Measurements from ENCODE around the gene NOXO1.

Gene NOXO1

GRCh38 chr16:1981398-1981836 lies at the start of gene NOXO1:
Gene NOXO1, minus strand, starts transcription at chr16:1981469. Its CDS starts 290 bp downstream, at chr16:1981179.
- DNase-seq (ENCODE audit: low read depth): no peak
- Histone ChIP-seq H3K9me3 (ENCODE audit: control insufficient read depth, low read length) (no peaks in the 10 kb centered on the region), H3K36me3 (ENCODE audit: control insufficient read depth, insufficient read depth, low read length, severe bottlenecking) (peaks cover 31% of the 10 kb centered on the region), H3K27me3 (replicated peaks; ENCODE audit: control insufficient read depth, insufficient read depth, low read length) (peaks cover 6% of the 10 kb centered on the region), H3K4me1 (ENCODE audit: control insufficient read depth, insufficient read depth, low read length) (peaks cover 15% of the 10 kb centered on the region), H3K4me3 (ENCODE audit: low read length) (no peak within 1 kb of the TSS), H3K9ac (ENCODE audit: low read length) (no peak within 1 kb of the TSS)

- Histone ChIP-seq H3K36me3 (ENCODE audit: control insufficient read depth, insufficient read depth, low read length, severe bottlenecking) (no peaks in the 10 kb centered on the region), H3K4me1 (ENCODE audit: control insufficient read depth, insufficient read depth, low read length) (peaks cover 27% of the 10 kb centered on the region), H3K9me3 (ENCODE audit: control insufficient read depth, low read length) (no peaks in the 10 kb centered on the region), H3K9ac (ENCODE audit: low read length) (no peak overlapping the region), H3K4me3 (ENCODE audit: low read length) (no peak overlapping the region), H3K27me3 (replicated peaks; ENCODE audit: control insufficient read depth, insufficient read depth, low read length) (no peaks in the 10 kb centered on the region)
- no peak for DNase-seq (ENCODE audit: low read depth)
Observed at GRCh38 chr16:2030036-2030435, 48.8 kb upstream of the NOXO1 start.

- Histone ChIP-seq H3K27me3 (replicated peaks; ENCODE audit: control insufficient read depth, insufficient read depth, low read length) (no peaks in the 10 kb centered on the region), H3K4me1 (ENCODE audit: control insufficient read depth, insufficient read depth, low read length) (peaks cover 22% of the 10 kb centered on the region), H3K36me3 (ENCODE audit: control insufficient read depth, insufficient read depth, low read length, severe bottlenecking) (no peaks in the 10 kb centered on the region), H3K9ac (ENCODE audit: low read length) (no peak overlapping the region), H3K9me3 (ENCODE audit: control insufficient read depth, low read length) (no peaks in the 10 kb centered on the region), H3K4me3 (ENCODE audit: low read length) (no peak overlapping the region)
- DNase-seq (ENCODE audit: low read depth): no peak
Observed at GRCh38 chr16:2029350-2029749, 48.1 kb upstream of the NOXO1 start.

- Histone ChIP-seq H3K27me3 (replicated peaks; ENCODE audit: control insufficient read depth, insufficient read depth, low read length) (no peaks in the 10 kb centered on the region), H3K4me3 (ENCODE audit: low read length) (no peak overlapping the region), H3K36me3 (ENCODE audit: control insufficient read depth, insufficient read depth, low read length, severe bottlenecking) (no peaks in the 10 kb centered on the region), H3K4me1 (ENCODE audit: control insufficient read depth, insufficient read depth, low read length) (peaks cover 17% of the 10 kb centered on the region), H3K9ac (ENCODE audit: low read length) (no peak overlapping the region), H3K9me3 (ENCODE audit: control insufficient read depth, low read length) (no peaks in the 10 kb centered on the region)
- no peak for DNase-seq (ENCODE audit: low read depth)
Observed at GRCh38 chr16:2028620-2029220, 47.5 kb upstream of the NOXO1 start.

GRCh38 chr16:2028146-2028545 lies 46.9 kb upstream of the NOXO1 start:
- Histone ChIP-seq H3K4me3 (ENCODE audit: low read length) (peak overlapping the region; percentile 79), H3K9ac (ENCODE audit: low read length) (no peak overlapping the region), H3K27me3 (replicated peaks; ENCODE audit: control insufficient read depth, insufficient read depth, low read length) (no peaks in the 10 kb centered on the region), H3K4me1 (ENCODE audit: control insufficient read depth, insufficient read depth, low read length) (peaks cover 12% of the 10 kb centered on the region), H3K9me3 (ENCODE audit: control insufficient read depth, low read length) (no peaks in the 10 kb centered on the region), H3K36me3 (ENCODE audit: control insufficient read depth, insufficient read depth, low read length, severe bottlenecking) (no peaks in the 10 kb centered on the region)
- DNase-seq (ENCODE audit: low read depth): no peak

GRCh38 chr16:2027024-2028010 lies 46.0 kb upstream of the NOXO1 start:
- Histone ChIP-seq H3K27me3 (replicated peaks; ENCODE audit: control insufficient read depth, insufficient read depth, low read length) (no peaks in the 10 kb centered on the region), H3K4me1 (ENCODE audit: control insufficient read depth, insufficient read depth, low read length) (peaks cover 16% of the 10 kb centered on the region), H3K9ac (ENCODE audit: low read length) (peak overlapping the region; percentile 54), H3K36me3 (ENCODE audit: control insufficient read depth, insufficient read depth, low read length, severe bottlenecking) (no peaks in the 10 kb centered on the region), H3K9me3 (ENCODE audit: control insufficient read depth, low read length) (no peaks in the 10 kb centered on the region), H3K4me3 (ENCODE audit: low read length) (peak overlapping the region; percentile 79)
- DNase-seq (ENCODE audit: low read depth): peak; percentile 55

- H3K36me3 ChIP-seq (ENCODE audit: control insufficient read depth, insufficient read depth, low read length, severe bottlenecking): no peaks in the 10 kb centered on the region
- H3K4me3 ChIP-seq (ENCODE audit: low read length): peak within 1 kb of the TSS; percentile 79
- peak; percentile 77 for DNase-seq (ENCODE audit: low read depth)
- H3K9ac ChIP-seq (ENCODE audit: low read length): peak within 1 kb of the TSS; percentile 62
- no peaks in the 10 kb centered on the region for H3K27me3 ChIP-seq (replicated peaks; ENCODE audit: control insufficient read depth, insufficient read depth, low read length)
- no peaks in the 10 kb centered on the region for H3K9me3 ChIP-seq (ENCODE audit: control insufficient read depth, low read length)
- peaks cover 16% of the 10 kb centered on the region for H3K4me1 ChIP-seq (ENCODE audit: control insufficient read depth, insufficient read depth, low read length)
Observed at GRCh38 chr16:2026461-2027023, 45.3 kb upstream of the NOXO1 start, which contains the start of gene NHERF2. Gene NHERF2, plus strand, starts transcription at chr16:2026902. Its CDS starts 104 bp downstream, at chr16:2027006.

GRCh38 chr16:2025878-2026460 lies 44.7 kb upstream of the NOXO1 start:
- Histone ChIP-seq H3K36me3 (ENCODE audit: control insufficient read depth, insufficient read depth, low read length, severe bottlenecking) (no peaks in the 10 kb centered on the region), H3K9ac (ENCODE audit: low read length) (peak overlapping the region; percentile 62), H3K4me1 (ENCODE audit: control insufficient read depth, insufficient read depth, low read length) (peaks cover 16% of the 10 kb centered on the region), H3K4me3 (ENCODE audit: low read length) (peak overlapping the region; percentile 52), H3K27me3 (replicated peaks; ENCODE audit: control insufficient read depth, insufficient read depth, low read length) (no peaks in the 10 kb centered on the region), H3K9me3 (ENCODE audit: control insufficient read depth, low read length) (no peaks in the 10 kb centered on the region)
- no peak for DNase-seq (ENCODE audit: low read depth)

- Histone ChIP-seq H3K9me3 (ENCODE audit: control insufficient read depth, low read length) (no peaks in the 10 kb centered on the region), H3K36me3 (ENCODE audit: control insufficient read depth, insufficient read depth, low read length, severe bottlenecking) (no peaks in the 10 kb centered on the region), H3K4me3 (ENCODE audit: low read length) (no peak overlapping the region), H3K9ac (ENCODE audit: low read length) (no peak overlapping the region), H3K27me3 (replicated peaks; ENCODE audit: control insufficient read depth, insufficient read depth, low read length) (no peaks in the 10 kb centered on the region), H3K4me1 (ENCODE audit: control insufficient read depth, insufficient read depth, low read length) (peaks cover 16% of the 10 kb centered on the region)
- DNase-seq (ENCODE audit: low read depth): no peak
Observed at GRCh38 chr16:2025251-2025650, 44.0 kb upstream of the NOXO1 start.

- DNase-seq (ENCODE audit: low read depth): no peak
- H3K9ac ChIP-seq (ENCODE audit: low read length): peak overlapping the region; percentile 63
- H3K4me1 ChIP-seq (ENCODE audit: control insufficient read depth, insufficient read depth, low read length): peaks cover 16% of the 10 kb centered on the region
- no peaks in the 10 kb centered on the region for H3K36me3 ChIP-seq (ENCODE audit: control insufficient read depth, insufficient read depth, low read length, severe bottlenecking)
- no peaks in the 10 kb centered on the region for H3K9me3 ChIP-seq (ENCODE audit: control insufficient read depth, low read length)
- peaks cover 4% of the 10 kb centered on the region for H3K27me3 ChIP-seq (replicated peaks; ENCODE audit: control insufficient read depth, insufficient read depth, low read length)
- H3K4me3 ChIP-seq (ENCODE audit: low read length): no peak overlapping the region
Observed at GRCh38 chr16:2024032-2024420, 42.8 kb upstream of the NOXO1 start.

All from adipocyte (in vitro differentiated cells).